ENCODE data around the gene RARB.

RARB gene

DNA sequence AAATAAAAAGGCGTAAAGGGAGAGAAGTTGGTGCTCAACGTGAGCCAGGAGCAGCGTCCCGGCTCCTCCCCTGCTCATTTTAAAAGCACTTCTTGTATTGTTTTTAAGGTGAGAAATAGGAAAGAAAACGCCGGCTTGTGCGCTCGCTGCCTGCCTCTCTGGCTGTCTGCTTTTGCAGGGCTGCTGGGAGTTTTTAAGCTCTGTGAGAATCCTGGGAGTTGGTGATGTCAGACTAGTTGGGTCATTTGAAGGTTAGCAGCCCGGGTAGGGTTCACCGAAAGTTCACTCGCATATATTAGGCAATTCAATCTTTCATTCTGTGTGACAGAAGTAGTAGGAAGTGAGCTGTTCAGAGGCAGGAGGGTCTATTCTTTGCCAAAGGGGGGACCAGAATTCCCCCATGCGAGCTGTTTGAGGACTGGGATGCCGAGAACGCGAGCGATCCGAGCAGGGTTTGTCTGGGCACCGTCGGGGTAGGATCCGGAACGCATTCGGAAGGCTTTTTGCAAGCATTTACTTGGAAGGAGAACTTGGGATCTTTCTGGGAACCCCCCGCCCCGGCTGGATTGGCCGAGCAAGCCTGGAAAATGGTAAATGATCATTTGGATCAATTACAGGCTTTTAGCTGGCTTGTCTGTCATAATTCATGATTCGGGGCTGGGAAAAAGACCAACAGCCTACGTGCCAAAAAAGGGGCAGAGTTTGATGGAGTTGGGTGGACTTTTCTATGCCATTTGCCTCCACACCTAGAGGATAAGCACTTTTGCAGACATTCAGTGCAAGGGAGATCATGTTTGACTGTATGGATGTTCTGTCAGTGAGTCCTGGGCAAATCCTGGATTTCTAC, at the start of gene RARB:
TSS of gene RARB (plus strand) at position 322 of the 847 bp plus-strand sequence. CDS start at position 791, 469 bp downstream.
- DNase-seq = peak; percentile 4

- no peak for DNase-seq
These were observed 49.2 kb upstream of the RARB start for GRCh38 chr3:25378786-25379311.

DNA sequence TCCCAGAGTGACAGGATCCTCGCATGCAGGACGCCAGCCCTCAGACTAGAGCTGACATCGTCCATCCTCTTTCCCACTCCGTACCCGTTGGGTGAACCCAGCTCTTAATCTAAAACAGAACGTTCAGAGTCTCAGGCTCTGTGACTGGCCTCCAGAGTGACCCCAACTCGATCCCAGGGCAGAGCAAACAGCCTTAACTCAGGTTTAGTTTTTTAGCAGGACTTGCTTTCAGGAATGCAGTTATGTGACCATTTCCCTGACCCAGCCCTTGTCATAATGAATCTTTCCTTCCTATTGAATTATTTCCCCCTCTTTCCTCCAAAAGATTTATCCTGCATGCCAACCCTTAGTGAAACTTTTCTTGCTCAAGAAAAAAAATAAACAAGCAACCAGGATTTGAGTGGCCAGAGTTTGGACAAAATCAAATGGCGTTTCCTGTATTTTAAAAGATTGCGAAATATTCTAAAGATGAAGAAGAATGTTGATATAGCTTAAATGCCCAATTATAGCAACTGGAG, 47.8 kb upstream of the RARB start:
- no peak for DNase-seq

- no peak for DNase-seq
These were observed 47.0 kb upstream of the RARB start for GRCh38 chr3:25381083-25381482.

DNA sequence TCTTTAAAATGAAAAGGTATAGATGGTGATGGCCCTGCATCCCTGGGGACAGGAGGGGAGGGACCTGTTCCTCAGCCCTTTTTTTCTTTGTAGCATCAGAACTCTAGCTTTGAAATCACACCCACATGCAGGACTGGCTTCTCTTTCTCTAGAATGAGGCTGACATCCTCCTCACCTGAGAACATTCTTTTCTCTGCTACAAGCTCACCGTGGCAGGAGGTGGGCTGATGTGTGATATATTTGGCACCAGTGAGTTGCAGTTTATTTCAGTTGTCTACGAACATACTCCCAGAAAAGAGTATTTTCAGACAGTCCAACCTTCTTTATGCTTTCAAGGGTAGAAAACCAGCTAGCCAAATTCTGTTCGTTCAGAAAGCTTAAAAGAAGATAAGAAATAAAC, 43.6 kb upstream of the RARB start:
- no peak for DNase-seq

GRCh38 chr3:25385807-25386460, 42.1 kb upstream of the RARB start:
- DNase-seq = no peak

DNA sequence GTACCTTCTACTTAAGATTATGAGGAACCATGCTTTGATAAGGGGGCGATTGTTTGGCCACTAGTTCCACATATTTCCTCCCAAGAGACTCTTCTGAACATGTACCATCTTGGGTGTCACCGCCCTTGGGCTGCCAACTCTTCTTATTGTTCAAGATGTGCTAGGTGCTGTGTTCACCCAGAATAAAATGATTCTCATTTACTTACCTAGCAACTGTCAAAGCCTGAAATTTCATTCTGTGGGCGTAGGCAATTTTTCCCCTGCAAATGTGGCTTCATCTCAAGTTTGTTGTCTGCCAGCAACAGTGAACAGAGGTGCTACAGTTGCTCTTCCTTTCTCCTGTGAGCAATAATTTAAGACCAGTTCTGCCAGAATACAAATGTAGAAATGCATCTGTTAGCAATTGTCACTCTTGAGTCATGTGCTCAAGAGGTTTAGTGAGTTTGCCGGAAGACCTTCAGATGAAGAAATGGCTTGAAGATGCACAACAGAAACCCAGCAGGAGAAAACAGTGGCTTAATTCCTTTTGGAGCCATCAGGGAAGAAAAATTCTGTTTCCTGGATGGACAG, 41.3 kb upstream of the RARB start:
- no peak for DNase-seq

GRCh38 chr3:25390605-25391004, 37.5 kb upstream of the RARB start:
- DNase-seq = no peak

- DNase-seq = no peak
These were observed 31.8 kb upstream of the RARB start for GRCh38 chr3:25396251-25396650.

- no peak for DNase-seq
These were observed 31.4 kb upstream of the RARB start for GRCh38 chr3:25396686-25397085.

DNA sequence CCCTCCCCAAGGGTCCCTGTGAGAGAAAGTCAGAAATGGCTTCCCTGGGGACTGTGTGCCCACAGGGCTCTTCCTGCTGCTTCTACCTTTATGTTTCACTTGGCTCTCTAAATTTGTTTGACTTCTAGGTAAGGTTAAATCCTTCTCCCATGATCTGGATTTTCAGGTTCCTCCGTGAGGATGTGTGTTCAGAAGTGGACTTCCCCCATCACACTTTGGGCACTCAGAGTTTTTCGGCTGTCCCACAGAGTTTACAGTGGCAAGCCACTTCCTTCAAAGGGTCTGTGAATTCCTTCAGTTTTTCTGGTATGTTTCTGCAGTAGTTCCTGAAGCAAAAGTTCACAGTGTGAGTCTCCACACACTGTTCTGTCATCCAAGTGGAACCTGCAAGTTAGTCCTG, 30.9 kb upstream of the RARB start:
- no peak for DNase-seq

DNA sequence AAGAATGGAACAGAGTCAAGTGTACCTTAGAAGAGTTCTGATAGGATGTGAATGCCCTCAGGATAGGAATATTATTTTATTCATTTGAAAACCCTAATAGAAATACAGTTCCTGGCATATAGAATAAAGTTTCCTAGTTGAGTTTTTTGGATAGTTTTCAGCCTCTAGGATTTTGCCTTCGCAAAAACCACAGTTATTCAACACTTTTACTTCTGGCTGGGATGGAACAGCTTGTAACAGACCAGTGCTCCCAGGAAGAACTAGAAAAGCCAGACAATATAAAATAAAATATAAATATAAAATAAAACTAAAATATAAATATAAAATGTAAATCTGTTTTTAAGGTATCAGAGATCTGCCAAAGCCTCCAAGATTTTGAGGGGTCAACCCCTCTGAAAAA, 27.5 kb upstream of the RARB start:
- DNase-seq = no peak

- DNase-seq = no peak
These were observed 24.1 kb upstream of the RARB start for GRCh38 chr3:25403968-25404367.

DNA sequence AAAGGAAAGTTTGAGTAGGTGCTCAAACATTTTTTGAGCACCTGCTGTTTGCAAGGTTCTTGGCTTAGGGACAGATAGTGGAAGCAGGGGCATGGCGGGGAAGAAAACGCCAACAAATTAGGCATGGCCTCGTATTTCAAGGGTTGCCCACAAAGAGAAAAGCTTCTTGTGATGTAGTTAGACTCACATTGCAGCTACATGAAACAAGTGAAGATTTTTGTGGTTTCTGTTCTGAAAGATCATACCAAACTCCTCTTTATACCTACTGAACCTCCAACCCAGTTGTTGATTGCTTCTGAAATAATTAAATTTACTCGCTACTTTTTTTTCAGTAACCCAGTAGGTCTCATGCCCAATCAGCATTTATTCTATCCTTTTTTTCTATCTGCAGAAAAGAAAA, 23.5 kb upstream of the RARB start:
- no peak for DNase-seq

DNA sequence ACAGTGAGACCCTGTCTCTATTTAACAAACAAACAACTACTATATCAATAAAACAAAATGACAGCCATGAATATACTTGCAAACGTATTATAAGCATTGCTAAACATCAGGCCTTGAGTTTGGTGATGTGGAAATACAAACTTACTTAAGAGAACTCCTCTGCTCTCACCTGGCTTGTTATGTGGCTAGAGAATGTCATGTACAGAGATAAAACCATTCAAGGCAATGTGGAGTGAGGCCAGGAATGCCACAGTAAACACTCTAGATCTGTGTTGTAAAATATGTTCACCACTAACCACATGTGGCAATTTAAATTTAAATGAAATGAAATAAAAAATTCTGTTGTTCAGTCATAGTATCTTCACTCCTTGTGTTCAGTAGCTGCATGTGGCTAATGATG, 22.7 kb upstream of the RARB start:
- no peak for DNase-seq

GRCh38 chr3:25410703-25411102, 17.4 kb upstream of the RARB start:
- DNase-seq = no peak

- DNase-seq = no peak
These were observed 15.8 kb upstream of the RARB start for GRCh38 chr3:25412269-25412668.

DNA sequence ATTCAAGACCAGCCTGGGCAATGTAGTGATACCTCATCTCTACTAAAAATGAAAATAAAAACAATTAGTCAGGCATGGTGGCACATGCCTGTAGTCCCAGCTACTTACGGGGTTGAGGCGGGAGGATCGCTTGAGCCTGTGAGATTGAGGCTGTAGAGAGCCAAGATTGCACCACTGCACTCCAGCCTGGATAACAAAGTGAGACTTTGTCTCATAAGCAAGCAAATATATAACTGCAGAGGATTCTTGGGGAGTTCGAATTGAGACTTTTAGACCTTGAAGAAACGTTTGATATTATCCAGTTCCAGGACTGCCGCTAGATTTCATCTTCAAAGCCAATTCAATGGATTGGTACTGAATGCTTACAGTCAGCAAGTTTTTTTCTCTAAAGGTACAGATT, 11.9 kb upstream of the RARB start:
- DNase-seq = no peak

GRCh38 chr3:25418596-25418995, 9.5 kb upstream of the RARB start:
- DNase-seq = no peak

DNA sequence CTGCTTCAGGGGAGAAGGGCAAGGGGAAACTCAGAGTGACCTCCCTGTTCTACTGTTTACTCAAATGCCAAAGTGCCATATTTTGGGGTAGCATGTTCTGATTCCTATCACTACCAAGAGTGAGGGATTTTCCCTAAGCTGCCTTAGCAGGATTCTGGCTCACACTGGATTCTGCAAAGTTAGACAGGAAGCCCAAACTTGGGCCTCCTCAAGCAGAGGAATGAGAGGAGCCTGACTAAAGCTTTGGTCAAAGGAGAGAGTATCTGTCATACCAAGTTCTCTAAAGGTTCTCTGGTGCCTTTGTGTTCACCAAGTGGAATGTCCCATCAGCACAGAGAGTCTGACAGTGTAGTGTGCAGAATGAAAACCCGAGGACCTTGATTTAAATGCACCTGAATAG, 8.8 kb upstream of the RARB start:
- DNase-seq = no peak

GRCh38 chr3:25420147-25420546, 7.9 kb upstream of the RARB start:
- no peak for DNase-seq

GRCh38 chr3:25420885-25421284, 7.2 kb upstream of the RARB start:
- no peak for DNase-seq

- DNase-seq = no peak
These were observed 6.3 kb upstream of the RARB start for GRCh38 chr3:25421747-25422146.
